ENCODE measurements around the gene STARD13. TPM values are rescaled to one million over a fixed set of nuclear protein-coding genes. Genes with fewer than 3 reads are reported as not detected.

STARD13 gene
- total RNA-seq, 1 experiment from 2014 or later = 19.2 TPM

GRCh38 chr13:33138441-33138840 lies 147.1 kb downstream of the STARD13 start:
- Histone ChIP-seq H3K9me3 (no peaks in the 10 kb centered on the region), H3K36me3 (peaks cover 91% of the 10 kb centered on the region), H3K4me3 (no peak overlapping the region), H3K27me3 (no peaks in the 10 kb centered on the region)
- no peak for DNase-seq

DNA sequence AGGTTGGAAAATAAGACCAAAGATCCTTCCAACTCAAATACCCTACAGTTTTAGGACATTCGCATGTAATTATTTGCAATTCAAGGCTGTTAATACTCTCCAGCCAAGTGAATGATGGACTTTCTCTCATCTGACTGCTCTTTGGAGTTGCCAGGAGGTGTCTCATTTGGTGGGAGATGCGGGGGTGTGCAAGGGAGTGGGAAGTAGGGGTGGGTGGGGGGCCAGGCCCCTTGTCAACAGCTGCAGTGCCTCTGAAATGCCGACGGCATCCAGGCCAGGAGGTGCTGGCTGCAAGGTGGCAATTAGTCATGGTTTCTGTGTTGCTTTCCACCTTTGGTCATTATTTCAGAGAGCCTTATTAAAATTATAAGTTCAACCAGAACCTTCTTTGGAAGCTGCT lies 147.8 kb downstream of the STARD13 start:
- H3K36me3 ChIP-seq = peaks cover 86% of the 10 kb centered on the region
- H3K27me3 ChIP-seq = no peaks in the 10 kb centered on the region
- H3K9me3 ChIP-seq = no peaks in the 10 kb centered on the region
- no peak for DNase-seq
- H3K4me3 ChIP-seq = no peak overlapping the region

GRCh38 chr13:33135097-33135496 lies 150.5 kb downstream of the STARD13 start:
- peaks cover 78% of the 10 kb centered on the region for H3K36me3 ChIP-seq
- H3K4me3 ChIP-seq = no peak overlapping the region
- DNase-seq = no peak
- H3K9me3 ChIP-seq = no peaks in the 10 kb centered on the region
- H3K27me3 ChIP-seq = no peaks in the 10 kb centered on the region

- no peak for DNase-seq
- no peak overlapping the region for H3K4me3 ChIP-seq
- H3K36me3 ChIP-seq = peaks cover 74% of the 10 kb centered on the region
- no peaks in the 10 kb centered on the region for H3K9me3 ChIP-seq
- no peaks in the 10 kb centered on the region for H3K27me3 ChIP-seq
Observed at GRCh38 chr13:33134213-33134612, 151.3 kb downstream of the STARD13 start.

- no peaks in the 10 kb centered on the region for H3K27me3 ChIP-seq
- DNase-seq = peak; percentile 29
- peaks cover 74% of the 10 kb centered on the region for H3K36me3 ChIP-seq
- no peak overlapping the region for H3K4me3 ChIP-seq
- no peaks in the 10 kb centered on the region for H3K9me3 ChIP-seq
Observed at GRCh38 chr13:33132644-33133440, 152.7 kb downstream of the STARD13 start.

DNA sequence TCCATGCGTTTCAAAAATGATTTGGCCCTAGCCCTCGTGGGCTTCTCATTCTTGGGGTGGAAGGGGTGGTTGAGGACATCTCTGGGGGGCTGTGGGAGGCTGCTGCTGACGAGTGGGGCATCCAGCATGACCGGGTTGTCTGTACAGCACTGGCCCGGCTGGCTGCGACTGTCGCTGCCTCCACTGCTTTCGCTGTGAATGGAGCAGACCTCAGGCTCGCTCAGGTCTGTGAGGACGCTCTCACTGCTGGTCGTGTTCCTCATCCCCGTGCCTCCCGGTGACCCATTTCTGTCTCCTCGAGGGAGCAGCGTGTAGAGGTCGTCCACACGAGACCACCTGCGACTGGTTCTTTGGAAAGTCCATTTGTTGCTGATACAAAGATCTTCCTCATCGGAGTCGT lies 155.7 kb downstream of the STARD13 start:
- Histone ChIP-seq H3K9me3 (no peaks in the 10 kb centered on the region), H3K36me3 (peaks cover 62% of the 10 kb centered on the region), H3K27me3 (no peaks in the 10 kb centered on the region), H3K4me3 (no peak overlapping the region)
- no peak for DNase-seq

DNA sequence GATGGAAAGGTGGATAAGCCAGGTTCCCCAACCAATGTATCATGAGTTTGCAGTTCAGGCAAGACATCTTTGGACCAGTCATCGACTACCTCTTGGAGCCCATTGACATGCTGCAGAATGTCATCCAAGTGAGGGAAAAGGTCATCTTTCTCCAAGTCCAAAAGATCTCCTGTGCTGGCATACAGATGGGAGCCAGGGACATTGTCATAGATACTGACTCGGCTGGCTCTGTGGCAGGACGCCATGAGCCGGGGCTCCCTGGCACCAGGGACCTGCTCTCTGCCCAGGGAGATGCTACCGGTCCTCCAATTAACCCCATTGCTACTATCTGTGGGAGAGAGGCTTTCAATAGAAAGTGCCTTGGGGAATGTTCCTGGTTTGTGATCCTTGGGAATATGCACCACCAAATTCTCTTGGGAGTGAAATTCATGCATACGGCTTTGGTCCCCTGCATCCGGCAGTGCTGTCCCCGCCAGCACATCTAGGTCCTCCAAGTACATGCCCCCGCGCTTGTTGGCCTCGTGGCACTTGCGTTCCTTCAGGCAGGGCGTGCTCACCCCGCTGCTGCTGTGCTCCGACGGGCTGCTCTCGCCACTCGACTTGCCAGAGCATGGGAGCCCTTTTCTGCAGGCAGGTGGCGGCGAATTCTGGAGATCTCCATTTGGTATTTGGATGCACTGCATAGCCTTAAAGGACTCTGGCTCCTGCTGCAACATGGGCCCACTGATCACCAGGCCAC lies 156.3 kb downstream of the STARD13 start:
- peaks cover 62% of the 10 kb centered on the region for H3K36me3 ChIP-seq
- no peaks in the 10 kb centered on the region for H3K9me3 ChIP-seq
- no peak for DNase-seq
- H3K27me3 ChIP-seq = no peaks in the 10 kb centered on the region
- no peak overlapping the region for H3K4me3 ChIP-seq

GRCh38 chr13:33128134-33128533 lies 157.4 kb downstream of the STARD13 start:
- Histone ChIP-seq H3K36me3 (peaks cover 65% of the 10 kb centered on the region), H3K4me3 (no peak overlapping the region)
- no peak for DNase-seq

DNA sequence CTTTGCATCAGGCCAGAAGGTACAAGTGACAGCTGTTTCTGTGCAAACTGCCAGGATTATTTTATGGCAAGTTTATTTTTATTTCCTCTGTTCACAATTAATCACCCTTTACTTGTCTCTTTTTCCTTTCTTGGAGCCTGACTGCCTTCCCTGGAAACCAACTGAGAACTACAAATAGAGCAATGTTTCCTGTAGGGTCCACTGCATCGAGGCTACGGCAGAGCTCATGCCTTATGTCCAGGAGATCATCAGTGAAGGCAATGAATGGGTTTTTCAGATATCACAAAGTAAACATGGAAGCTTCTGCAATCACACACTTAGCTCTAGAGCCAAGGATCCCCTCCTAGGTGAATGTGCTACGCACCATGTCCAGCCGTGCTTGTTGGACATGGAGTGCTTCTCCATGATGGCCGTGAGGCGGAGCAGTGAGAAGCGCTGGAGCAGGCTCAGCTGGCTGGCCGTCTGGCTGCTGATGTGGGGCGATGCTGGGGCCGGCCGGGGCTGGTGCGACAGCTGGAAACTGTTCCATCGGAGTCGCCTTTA lies 158.5 kb downstream of the STARD13 start:
- H3K36me3 ChIP-seq = peaks cover 70% of the 10 kb centered on the region
- no peak overlapping the region for H3K4me3 ChIP-seq
- DNase-seq = no peak
- no peaks in the 10 kb centered on the region for H3K9me3 ChIP-seq
- H3K27me3 ChIP-seq = no peaks in the 10 kb centered on the region

More at GRCh38 chr13:33128134-33128533, 157.4 kb downstream of the STARD13 start:
- Histone ChIP-seq H3K27me3 (no peaks in the 10 kb centered on the region), H3K9me3 (no peaks in the 10 kb centered on the region)

- Histone ChIP-seq H3K9me3 (no peaks in the 10 kb centered on the region), H3K27me3 (no peaks in the 10 kb centered on the region), H3K4me3 (no peak overlapping the region), H3K36me3 (peaks cover 70% of the 10 kb centered on the region)
- DNase-seq = peak; percentile 92
Observed at GRCh38 chr13:33125821-33126570, 159.6 kb downstream of the STARD13 start.

GRCh38 chr13:33123066-33123859 lies 162.3 kb downstream of the STARD13 start:
- H3K27me3 ChIP-seq = no peaks in the 10 kb centered on the region
- H3K9me3 ChIP-seq = no peaks in the 10 kb centered on the region
- H3K4me3 ChIP-seq = no peak overlapping the region
- peaks cover 78% of the 10 kb centered on the region for H3K36me3 ChIP-seq
- no peak for DNase-seq

DNA sequence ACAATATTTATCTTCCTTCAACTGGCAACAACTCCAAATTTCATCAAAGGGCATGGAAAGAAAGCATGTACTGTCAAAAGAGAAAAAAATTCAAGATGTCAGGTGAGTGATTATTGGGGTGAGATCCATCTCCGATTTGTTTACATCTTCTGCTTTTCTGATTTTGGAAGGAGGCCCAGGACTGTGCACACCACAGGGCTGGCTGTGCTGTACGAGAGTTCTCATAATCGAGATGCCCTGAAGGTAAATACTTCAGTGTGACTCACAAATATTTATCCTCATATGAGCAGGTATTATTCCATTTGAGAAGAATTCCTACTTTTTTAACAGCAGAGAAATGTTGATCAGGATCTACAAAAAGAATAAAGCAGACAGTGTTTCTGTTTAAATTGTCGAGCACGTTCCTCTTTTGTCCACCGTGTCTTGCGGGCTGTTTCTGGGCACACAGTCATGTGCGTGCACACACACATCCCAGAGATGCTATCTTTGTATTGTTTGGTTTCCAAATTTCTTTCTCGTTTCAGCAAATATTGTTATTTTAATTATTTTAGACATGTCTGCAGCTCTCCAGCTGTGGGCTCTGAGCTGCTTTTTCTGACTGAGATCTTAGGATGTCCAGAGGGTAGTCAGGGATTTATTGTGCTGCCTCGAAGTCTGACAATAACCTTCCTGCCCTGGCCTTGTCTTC lies 165.6 kb downstream of the STARD13 start:
- Histone ChIP-seq H3K4me3 (no peak overlapping the region), H3K36me3 (peaks cover 94% of the 10 kb centered on the region), H3K27me3 (no peaks in the 10 kb centered on the region), H3K9me3 (no peaks in the 10 kb centered on the region)
- DNase-seq = peak; percentile 35

DNA sequence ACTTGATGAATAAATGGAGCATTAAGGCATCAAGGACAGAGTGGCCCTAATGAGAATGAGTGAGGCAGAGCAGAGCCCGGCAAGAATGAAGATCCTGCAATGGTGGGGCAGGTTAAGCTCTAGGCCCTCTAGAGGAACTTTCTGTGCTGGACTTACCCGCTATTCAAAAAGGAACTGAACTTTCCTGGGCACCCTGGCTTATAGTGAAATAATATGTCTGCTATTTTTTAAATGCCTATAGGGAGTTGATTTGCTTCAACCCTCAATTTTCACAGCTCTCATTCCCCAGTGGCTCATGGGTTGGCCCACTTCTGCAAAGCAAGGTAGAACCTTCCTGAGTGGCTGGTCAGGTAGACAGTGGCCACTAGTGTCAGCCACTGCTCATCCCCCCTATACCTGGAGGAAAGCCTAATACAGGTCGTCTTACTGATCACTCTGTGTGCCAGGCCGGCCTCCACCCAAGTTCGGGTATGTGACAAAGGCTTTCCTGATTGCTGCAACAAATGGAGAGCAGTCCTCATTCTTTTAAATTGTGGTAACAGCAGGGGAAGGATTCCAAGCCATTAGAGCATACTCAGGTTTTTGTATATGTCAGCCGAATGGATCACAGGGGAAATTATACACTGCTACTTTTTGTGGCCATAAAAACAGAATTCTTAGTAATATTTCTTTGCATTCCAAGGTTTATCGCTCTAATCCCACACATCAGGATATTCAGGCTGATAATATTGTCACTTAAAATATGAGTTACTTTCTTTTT lies 166.4 kb downstream of the STARD13 start:
- H3K4me3 ChIP-seq = no peak overlapping the region
- DNase-seq = no peak
- H3K36me3 ChIP-seq = peaks cover 91% of the 10 kb centered on the region
- H3K9me3 ChIP-seq = no peaks in the 10 kb centered on the region
- no peaks in the 10 kb centered on the region for H3K27me3 ChIP-seq

GRCh38 chr13:33116321-33117010 lies 169.1 kb downstream of the STARD13 start:
- no peak for DNase-seq
- H3K27me3 ChIP-seq = no peaks in the 10 kb centered on the region
- no peaks in the 10 kb centered on the region for H3K9me3 ChIP-seq
- peaks cover 95% of the 10 kb centered on the region for H3K36me3 ChIP-seq
- no peak overlapping the region for H3K4me3 ChIP-seq

DNA sequence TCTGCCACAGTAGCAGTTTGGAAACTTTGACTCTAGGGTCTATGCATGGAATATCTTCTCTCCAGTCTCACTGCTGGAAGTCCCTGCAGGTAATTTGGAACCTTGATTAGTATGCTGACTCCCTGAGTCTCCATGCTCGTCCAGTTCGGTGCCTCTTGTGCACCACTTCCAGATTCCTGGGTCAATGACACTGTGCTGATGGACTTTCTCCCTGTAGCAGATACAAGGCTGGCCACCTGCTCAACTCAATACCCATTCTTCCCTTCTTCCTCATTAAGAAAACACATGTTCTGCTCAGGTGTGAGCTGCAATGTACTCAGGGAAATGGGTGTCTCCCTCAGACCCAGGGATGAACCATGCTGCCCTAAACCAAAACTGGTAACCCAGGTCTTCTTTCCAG lies 170.3 kb downstream of the STARD13 start:
- peaks cover 94% of the 10 kb centered on the region for H3K36me3 ChIP-seq
- no peaks in the 10 kb centered on the region for H3K27me3 ChIP-seq
- no peaks in the 10 kb centered on the region for H3K9me3 ChIP-seq
- H3K4me3 ChIP-seq = no peak overlapping the region
- DNase-seq = no peak
